IMR-90 (cell line): ENCODE results near the gene ALOX5AP. TPM values are rescaled to one million over a fixed set of nuclear protein-coding genes. Genes with fewer than 3 reads are reported as not detected.

Source experiments
- ATAC-seq: fragments of 200-7000 bp; cut with Tn5 transposase; 2 replicates; pipeline ENCODE4 v1.9.1; 2020; ENCODE audit warnings: low read depth, mild to moderate bottlenecking, moderate library complexity
- BruUV-seq: library from RNA; stranded (reverse); fragments of 400-500 nt; replicated peaks from 2 replicates; lab custom pipeline; 2021; lab: Mats Ljungman, UMichigan
- CTCF ChIA-PET: fragments of 300-600 bp; formaldehyde crosslinking; extraction: SDS; loops from one replicate; lab custom pipeline; 2021; ENCODE audit warnings: antibody characterized with exemption; lab: Yijun Ruan, JAX
- POLR2A ChIA-PET: fragments of 300-600 bp; sonication (Branson Sonifier 250); formaldehyde crosslinking; loops from one replicate; lab custom pipeline; 2022; ENCODE audit warnings: antibody characterized with exemption; ENCODE audit not compliant: unreplicated experiment; lab: Charles Lee
- DNase-seq: peaks from one replicate; pipeline ENCODE4 v3.0.0; 2013
- H2AFZ ChIP-seq: replicated peaks from 2 replicates; pipeline ENCODE3; 2013; ENCODE audit warnings: low read length, mild to moderate bottlenecking; ENCODE audit not compliant: poor library complexity
- H2AK5ac ChIP-seq: 2 replicates; pipeline ENCODE4 v1.6.1; 2013; ENCODE audit warnings: low read depth, low read length, inconsistent platforms
- H2AK9ac ChIP-seq: replicated peaks from 2 replicates; pipeline ENCODE3; 2013; ENCODE audit warnings: mild to moderate bottlenecking, low read depth, low read length, moderate library complexity; ENCODE audit not compliant: poor library complexity
- H2BK120ac ChIP-seq: 2 replicates; pipeline ENCODE4 v1.6.1; 2013; ENCODE audit warnings: low read depth, low read length, inconsistent platforms
- H2BK15ac ChIP-seq: 3 replicates; pipeline ENCODE4 v1.6.1; 2013; ENCODE audit warnings: low read depth, low read length, inconsistent platforms
- H2BK20ac ChIP-seq: 2 replicates; pipeline ENCODE4 v1.6.1; 2013; ENCODE audit warnings: low read depth, mild to moderate bottlenecking, inconsistent platforms, low read length, moderate library complexity
- H2BK5ac ChIP-seq: 2 replicates; pipeline ENCODE4 v1.6.1; 2013; ENCODE audit warnings: mild to moderate bottlenecking, low read depth, low read length, inconsistent platforms; ENCODE audit not compliant: poor library complexity, severe bottlenecking
- H3K14ac ChIP-seq: replicated peaks from 2 replicates; pipeline ENCODE4 v1.6.1; 2013; ENCODE audit warnings: low read depth, low read length, inconsistent platforms
- H3K18ac ChIP-seq: 2 replicates; pipeline ENCODE4 v1.6.1; 2013; ENCODE audit warnings: low read depth, low read length, control low read depth
- H3K23ac ChIP-seq: 2 replicates; pipeline ENCODE4 v1.6.1; 2013; ENCODE audit warnings: low read depth, low read length, inconsistent platforms
- H3K27ac ChIP-seq: 2 replicates; pipeline ENCODE4 v1.5.1; 2013; ENCODE audit warnings: mild to moderate bottlenecking, control low read depth, low read length; ENCODE audit not compliant: insufficient read depth
- H3K27me3 ChIP-seq: 2 replicates; pipeline ENCODE4 v1.6.1; 2013; ENCODE audit warnings: low read length; ENCODE audit not compliant: control insufficient read depth, insufficient read depth
- H3K36me3 ChIP-seq: 2 replicates; pipeline ENCODE4 v1.6.1; 2013; ENCODE audit warnings: low read length, mixed read lengths; ENCODE audit not compliant: control insufficient read depth, insufficient read depth
- H3K4ac ChIP-seq: 2 replicates; pipeline ENCODE4 v1.6.1; 2013; ENCODE audit warnings: low read depth, low read length, inconsistent platforms
- H3K4me1 ChIP-seq: 2 replicates; pipeline ENCODE4 v1.6.1; 2013; ENCODE audit warnings: low read length, mixed read lengths; ENCODE audit not compliant: control insufficient read depth, insufficient read depth
- H3K4me2 ChIP-seq: 2 replicates; pipeline ENCODE4 v1.6.1; 2013; ENCODE audit warnings: low read depth, mild to moderate bottlenecking, control low read depth, low read length, moderate library complexity
- H3K4me3 ChIP-seq: 2 replicates; pipeline ENCODE4 v1.5.1; 2013; ENCODE audit warnings: low read depth, mild to moderate bottlenecking, control low read depth, low read length, moderate library complexity; ENCODE audit not compliant: insufficient read depth
- H3K56ac ChIP-seq: 2 replicates; pipeline ENCODE4 v1.6.1; 2013; ENCODE audit warnings: low read length, inconsistent platforms; ENCODE audit not compliant: insufficient read depth; ENCODE audit errors: extremely low read depth
- H3K79me1 ChIP-seq, 2 experiments: 2 replicates each; pipeline ENCODE4 v1.6.1; 2013; ENCODE audit warnings: low read length in 2 of 2, inconsistent platforms in 1 of 2, low read depth in 1 of 2
- H3K9ac ChIP-seq: 2 replicates; pipeline ENCODE4 v1.6.1; 2013; ENCODE audit warnings: low read depth, low read length, control low read depth
- H3K9me1 ChIP-seq: 2 replicates; pipeline ENCODE4 v1.6.1; 2013; ENCODE audit warnings: low read length, inconsistent platforms; ENCODE audit not compliant: insufficient read depth
- H3K9me3 ChIP-seq: 2 replicates; pipeline ENCODE4 v1.6.1; 2013; ENCODE audit warnings: low read length; ENCODE audit not compliant: control insufficient read depth, insufficient read depth
- H4K20me1 ChIP-seq: 2 replicates; pipeline ENCODE4 v1.6.1; 2013; ENCODE audit warnings: low read length, inconsistent platforms; ENCODE audit not compliant: insufficient read depth
- H4K5ac ChIP-seq: 2 replicates; pipeline ENCODE4 v1.6.1; 2013; ENCODE audit warnings: mild to moderate bottlenecking, low read depth, low read length, control low read depth
- H4K8ac ChIP-seq, 2 experiments: 2 replicates each; pipeline ENCODE4 v1.6.1; 2013; ENCODE audit warnings: low read depth in 2 of 2, low read length in 2 of 2, control low read depth in 1 of 2, inconsistent platforms in 1 of 2
- H4K91ac ChIP-seq: 2 replicates; pipeline ENCODE4 v1.6.1; 2013; ENCODE audit warnings: low read depth, low read length, inconsistent platforms; ENCODE audit not compliant: insufficient read depth
- BHLHE40 ChIP-seq: fragments of 150-350 bp; IDR thresholded peaks from 2 replicates; pipeline ENCODE4 v1.6.1; 2016; ENCODE audit warnings: mild to moderate bottlenecking, low read depth, low read length
- CEBPB ChIP-seq: IDR thresholded peaks from 2 replicates; pipeline ENCODE4 v1.6.1; 2012; ENCODE audit warnings: low read depth, low read length, improper control_type of control experiment
- CHD1 ChIP-seq: IDR thresholded peaks from 2 replicates; pipeline ENCODE4 v1.6.1; 2012; ENCODE audit warnings: low read depth, low read length, improper control_type of control experiment
- FOS ChIP-seq: fragments of 150-350 bp; IDR thresholded peaks from 2 replicates; pipeline ENCODE4 v1.6.1; 2016; ENCODE audit warnings: low read depth, low read length
- MAFK ChIP-seq: IDR thresholded peaks from 2 replicates; pipeline ENCODE4 v1.6.1; 2012; ENCODE audit warnings: low read depth, low read length, improper control_type of control experiment
- MAZ ChIP-seq: IDR thresholded peaks from 2 replicates; pipeline ENCODE4 v1.6.1; 2012; ENCODE audit warnings: low read depth, mild to moderate bottlenecking, low read length, improper control_type of control experiment, moderate library complexity, borderline replicate concordance
- POLR2A ChIP-seq: IDR thresholded peaks from 2 replicates; pipeline ENCODE4 v1.6.1; 2012; ENCODE audit warnings: mild to moderate bottlenecking, low read depth, low read length
- RCOR1 ChIP-seq: IDR thresholded peaks from 2 replicates; pipeline ENCODE4 v1.6.1; 2012; ENCODE audit warnings: mild to moderate bottlenecking, low read length, improper control_type of control experiment; ENCODE audit not compliant: insufficient replicate concordance
- WGBS, 2 experiments: methylation state at CpG; one replicate each; pipeline versions ENCODE4 v1.1.5 to v1.1.7; 2013; ENCODE audit warnings: missing lambda C conversion rate in 2 of 2; ENCODE audit not compliant: insufficient read length in 1 of 2; ENCODE audit errors: extremely low coverage in 2 of 2; 5-methylcytosine and 5-hydroxymethylcytosine counted together
- dilution Hi-C: fragments of 300-500 bp; cut with HindIII; formaldehyde crosslinking; loops from one replicate; pipeline ENCODE4 v1.14.3; 2018; ENCODE audit warnings: low sequenced_read_pairs; ENCODE audit not compliant: unreplicated experiment
- in situ Hi-C: fragments of 300-500 bp; cut with MboI; formaldehyde crosslinking; loops from 3 replicates; pipeline ENCODE4 v1.14.3; 2019; ENCODE audit warnings: low sequenced_read_pairs, inconsistent platforms, mixed read lengths
- intact Hi-C: fragments of 100-400 bp; cut with micrococcal nuclease; formaldehyde crosslinking; loops from 2 replicates; pipeline ENCODE4 v1.10.0; 2022
- polyA plus RNA-seq, 3 experiments: library from polyadenylated mRNA; depleted of rRNA; stranded (reverse); fragments of >200 nt; gene quantifications; 2 replicates each; pipeline ENCODE4 v1.2.3, GENCODE V29; 2012; ENCODE audit warnings: low replicate concordance in 1 of 3
- total RNA-seq: library from RNA; depleted of rRNA; stranded (reverse); fragments of >200 nt; gene quantifications from 2 replicates; pipeline ENCODE4 v1.2.3, GENCODE V29; 2012
- TF ChIP-seq, protein P1 (sequence below): conservative IDR thresholded peaks from 2 replicates; pipeline ENCODE4 v1.5.1; 2012; ENCODE audit warnings: mild to moderate bottlenecking, low read depth, low read length, improper control_type of control experiment

Gene ALOX5AP
- total and polyA plus RNA-seq, 2 of the 4 experiments (the other 2 are of a cell fraction), result 0.62 TPM; not detected in 1

DNA sequence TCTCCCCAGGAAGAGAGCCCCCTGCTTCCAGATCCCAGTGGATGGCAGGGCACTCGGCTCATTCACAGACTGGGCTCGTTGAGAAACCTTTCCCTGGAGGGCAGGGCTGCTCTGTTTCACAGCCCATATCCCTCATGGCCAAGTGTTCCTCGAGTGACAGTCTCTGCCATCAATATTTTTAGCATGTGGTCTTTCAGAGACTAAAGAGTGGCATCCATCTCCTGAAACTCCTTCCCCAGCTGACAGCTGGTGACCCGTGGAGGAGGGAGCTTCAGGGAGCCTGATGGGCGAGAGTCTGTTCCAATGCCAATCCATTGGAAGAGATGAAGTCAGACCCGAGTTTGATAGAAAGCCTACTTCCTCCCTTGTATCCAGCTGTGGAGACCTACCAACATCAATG lies 30.7 kb upstream of the ALOX5AP start:
- H3K4me2 ChIP-seq, result no peak overlapping the region
- H3K23ac ChIP-seq, result no peak overlapping the region
- H3K27me3 ChIP-seq, result no peaks in the 10 kb centered on the region
- H2BK5ac ChIP-seq, result no peak overlapping the region
- no peak overlapping the region for H4K91ac ChIP-seq
- H3K18ac ChIP-seq, result no peak overlapping the region
- WGBS, 2 experiments, result 20% methylated on average over 1 of the region's 6 CpGs; no CpG with 5 or more reads in 1 of the 2 experiments
- no peak overlapping the region for H3K9ac ChIP-seq
- no peak overlapping the region for H4K5ac ChIP-seq
- no peaks in the 10 kb centered on the region for H3K79me1 ChIP-seq
- H4K8ac ChIP-seq, result no peak overlapping the region
- H3K4me3 ChIP-seq, result no peak overlapping the region
- dilution Hi-C loops, result no loop called here
- H2BK120ac ChIP-seq, result no peak overlapping the region
- POLR2A ChIA-PET, result no interaction called here
- H3K36me3 ChIP-seq, result no peaks in the 10 kb centered on the region
- no peak overlapping the region for H2AFZ ChIP-seq
- in situ Hi-C loops, result no loop called here
- peaks cover 6% of the 10 kb centered on the region for H3K4me1 ChIP-seq
- H3K56ac ChIP-seq, result no peak overlapping the region
- peak overlapping the region; percentile 6; the same call in 1 of the 2 replicates for H2AK5ac ChIP-seq
- BruUV-seq, result no TSS peak
- CTCF ChIA-PET, result no interaction called here
- H2AK9ac ChIP-seq, result no peak overlapping the region
- H2BK20ac ChIP-seq, result no peak overlapping the region
- intact Hi-C loops, result no loop called here
- DNase-seq, result no peak
- H4K20me1 ChIP-seq, result no peaks in the 10 kb centered on the region
- H3K27ac ChIP-seq, result no peak overlapping the region
- no peaks in the 10 kb centered on the region; the same call in 1 of the 2 replicates for H3K9me1 ChIP-seq
- ATAC-seq, result no peak
- no peaks in the 10 kb centered on the region for H3K9me3 ChIP-seq
- H3K14ac ChIP-seq, result no peak overlapping the region
- TF ChIP-seq MAZ (no peak), CEBPB (no peak), BHLHE40 (no peak), RCOR1 (no peak), FOS (no peak), POLR2A (no peak), CHD1 (no peak), MAFK (no peak)
- TF ChIP-seq, protein P1, sequence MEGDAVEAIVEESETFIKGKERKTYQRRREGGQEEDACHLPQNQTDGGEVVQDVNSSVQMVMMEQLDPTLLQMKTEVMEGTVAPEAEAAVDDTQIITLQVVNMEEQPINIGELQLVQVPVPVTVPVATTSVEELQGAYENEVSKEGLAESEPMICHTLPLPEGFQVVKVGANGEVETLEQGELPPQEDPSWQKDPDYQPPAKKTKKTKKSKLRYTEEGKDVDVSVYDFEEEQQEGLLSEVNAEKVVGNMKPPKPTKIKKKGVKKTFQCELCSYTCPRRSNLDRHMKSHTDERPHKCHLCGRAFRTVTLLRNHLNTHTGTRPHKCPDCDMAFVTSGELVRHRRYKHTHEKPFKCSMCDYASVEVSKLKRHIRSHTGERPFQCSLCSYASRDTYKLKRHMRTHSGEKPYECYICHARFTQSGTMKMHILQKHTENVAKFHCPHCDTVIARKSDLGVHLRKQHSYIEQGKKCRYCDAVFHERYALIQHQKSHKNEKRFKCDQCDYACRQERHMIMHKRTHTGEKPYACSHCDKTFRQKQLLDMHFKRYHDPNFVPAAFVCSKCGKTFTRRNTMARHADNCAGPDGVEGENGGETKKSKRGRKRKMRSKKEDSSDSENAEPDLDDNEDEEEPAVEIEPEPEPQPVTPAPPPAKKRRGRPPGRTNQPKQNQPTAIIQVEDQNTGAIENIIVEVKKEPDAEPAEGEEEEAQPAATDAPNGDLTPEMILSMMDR, result no peak
- H3K4ac ChIP-seq, result no peak overlapping the region
- H2BK15ac ChIP-seq, result no peak overlapping the region; the same call in 2 of the 3 replicates
